AG04449 (cell line): ENCODE measurements around the gene STK11.
"Not testable (repeated sequence)": the region's sequence is repeated elsewhere in the genome, so short reads cannot be mapped to it uniquely, and the experiment has no call there.

Source experiments
- CTCF ChIA-PET: fragments of 350-600 bp; formaldehyde crosslinking; extraction: SDS; loops from one replicate; lab custom pipeline; 2021; ENCODE audit warnings: antibody characterized with exemption; lab: Yijun Ruan, JAX
- POLR2A ChIA-PET: fragments of 400-600, 350-600 bp; formaldehyde crosslinking; extraction: SDS; loops from one replicate; lab custom pipeline; 2020; ENCODE audit warnings: antibody characterized with exemption, inconsistent platforms; lab: Yijun Ruan, JAX
- DNase-seq: peaks from one replicate; pipeline ENCODE4 v3.0.0-alpha.2; 2010; ENCODE audit warnings: low read depth, low spot score
- H3K4me3 ChIP-seq: 2 replicates; pipeline ENCODE4 v1.5.1; 2011; ENCODE audit warnings: low read depth, mild to moderate bottlenecking, control low read depth, low read length
- TF ChIP-seq, protein P1 (sequence below): IDR thresholded peaks from one replicate; pipeline ENCODE4 v1.5.1; 2011; ENCODE audit warnings: mild to moderate bottlenecking, moderate library complexity, low read length, control low read depth, inconsistent platforms; ENCODE audit not compliant: insufficient read depth; ENCODE audit errors: missing control alignments

The STK11 gene

GRCh38 chr19:1183543-1184172 is 21.9 kb upstream of the STK11 start:
- no peak for DNase-seq
- ChIA-PET CTCF (no interaction called here), POLR2A (no interaction called here)
- TF ChIP-seq, protein P1, sequence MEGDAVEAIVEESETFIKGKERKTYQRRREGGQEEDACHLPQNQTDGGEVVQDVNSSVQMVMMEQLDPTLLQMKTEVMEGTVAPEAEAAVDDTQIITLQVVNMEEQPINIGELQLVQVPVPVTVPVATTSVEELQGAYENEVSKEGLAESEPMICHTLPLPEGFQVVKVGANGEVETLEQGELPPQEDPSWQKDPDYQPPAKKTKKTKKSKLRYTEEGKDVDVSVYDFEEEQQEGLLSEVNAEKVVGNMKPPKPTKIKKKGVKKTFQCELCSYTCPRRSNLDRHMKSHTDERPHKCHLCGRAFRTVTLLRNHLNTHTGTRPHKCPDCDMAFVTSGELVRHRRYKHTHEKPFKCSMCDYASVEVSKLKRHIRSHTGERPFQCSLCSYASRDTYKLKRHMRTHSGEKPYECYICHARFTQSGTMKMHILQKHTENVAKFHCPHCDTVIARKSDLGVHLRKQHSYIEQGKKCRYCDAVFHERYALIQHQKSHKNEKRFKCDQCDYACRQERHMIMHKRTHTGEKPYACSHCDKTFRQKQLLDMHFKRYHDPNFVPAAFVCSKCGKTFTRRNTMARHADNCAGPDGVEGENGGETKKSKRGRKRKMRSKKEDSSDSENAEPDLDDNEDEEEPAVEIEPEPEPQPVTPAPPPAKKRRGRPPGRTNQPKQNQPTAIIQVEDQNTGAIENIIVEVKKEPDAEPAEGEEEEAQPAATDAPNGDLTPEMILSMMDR, result no peak
- no peak overlapping the region for H3K4me3 ChIP-seq

DNA sequence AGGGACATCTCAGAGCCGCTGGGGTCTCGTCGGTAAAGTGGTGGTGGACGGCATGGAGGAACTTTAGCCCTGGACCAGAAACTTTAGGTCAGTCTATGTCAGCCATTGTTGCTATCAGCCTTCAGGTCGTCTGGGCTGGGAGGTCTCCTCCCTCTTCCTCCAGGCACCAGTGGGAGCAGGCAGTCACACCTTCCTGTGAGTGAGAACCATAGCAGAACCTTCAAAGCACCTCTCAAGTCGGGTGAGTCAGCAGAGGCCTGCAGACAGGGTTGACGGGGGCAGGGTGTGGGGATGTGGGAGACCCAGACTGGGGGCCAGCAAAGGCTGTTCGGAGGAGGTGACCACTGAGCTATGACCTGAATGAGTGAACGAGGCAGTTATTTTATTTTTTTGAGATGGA is 16.2 kb upstream of the STK11 start:
- ChIA-PET POLR2A (no interaction called here), CTCF (interaction anchor here (1.3 kb wide), 2 partner anchors 54 to 76 kb away, joined by 3 to 4 read pairs; no protein-coding TSS in a partner anchor)
- no peak for DNase-seq
- no peak overlapping the region for H3K4me3 ChIP-seq
- TF ChIP-seq, protein P1, result no peak

- DNase-seq, result no peak
- H3K4me3 ChIP-seq, result no peak overlapping the region
- TF ChIP-seq, protein P1, result no peak
- POLR2A ChIA-PET, result no interaction called here
- CTCF ChIA-PET, result interaction anchor here (1.3 to 3.3 kb wide), 3 partner anchors 8 to 86 kb away, joined by 3 to 30 read pairs (median 4); no protein-coding TSS in a partner anchor
Measured at GRCh38 chr19:1199531-1199930, 6.0 kb upstream of the STK11 start.

DNA sequence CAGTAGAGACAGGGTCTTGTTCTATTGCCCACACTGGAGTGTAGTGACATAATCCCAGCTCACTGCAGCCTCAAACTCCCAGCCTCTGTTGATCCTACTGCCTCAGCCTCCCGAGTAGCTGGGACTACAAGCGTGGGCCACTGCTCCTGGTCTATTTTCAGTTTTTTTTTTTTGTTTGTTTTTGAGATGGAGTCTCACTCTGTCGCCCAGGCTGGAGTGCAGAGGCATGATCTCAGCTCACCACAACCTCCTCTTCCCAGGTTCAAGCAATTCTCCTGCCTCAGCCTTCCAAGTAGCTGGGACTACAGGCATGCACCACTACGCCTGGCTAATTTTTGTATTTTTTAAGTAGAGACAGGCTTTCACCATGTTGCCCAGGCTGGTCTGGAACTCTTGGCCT is 5.0 kb upstream of the STK11 start:
- POLR2A ChIA-PET, H3K4me3 ChIP-seq, DNase-seq: not testable (repeated sequence)
- CTCF ChIA-PET, result interaction anchor here (1.0 to 3.3 kb wide), 4 partner anchors 9 to 144 kb away, joined by 3 to 30 read pairs (median 3); no protein-coding TSS in a partner anchor

GRCh38 chr19:1206150-1206863 is 729 bp downstream of the STK11 start:
- ChIA-PET CTCF (no interaction called here), POLR2A (no interaction called here)
- TF ChIP-seq, protein P1, result no peak
- DNase-seq, result no peak
- H3K4me3 ChIP-seq, result peak overlapping the region; percentile 75

- peak overlapping the region; percentile 75 for H3K4me3 ChIP-seq
- CTCF ChIA-PET, result no interaction called here
- DNase-seq, result no peak
- POLR2A ChIA-PET, result no interaction called here
- TF ChIP-seq, protein P1, result no peak
Measured at GRCh38 chr19:1206864-1207450, 1.4 kb downstream of the STK11 start.

DNA sequence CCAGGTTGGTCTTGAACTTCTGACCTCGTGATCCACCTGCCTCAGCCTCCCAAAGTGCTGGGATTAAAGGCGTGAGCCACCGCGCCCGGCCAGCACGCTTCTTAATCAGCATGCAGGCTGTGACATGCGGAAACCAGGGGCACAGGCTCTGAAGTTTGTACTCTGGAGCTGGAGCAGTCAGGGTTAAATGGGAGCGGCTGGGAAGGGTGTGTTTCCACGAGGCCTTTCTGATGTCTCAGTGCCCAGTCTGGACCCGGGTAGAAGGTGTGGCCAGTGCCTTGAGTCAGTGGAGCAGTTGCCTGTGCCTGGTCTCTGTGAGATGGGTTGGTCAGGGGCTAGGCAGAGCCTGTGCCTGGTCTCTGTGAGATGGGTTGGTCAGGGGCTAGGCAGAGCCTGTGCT is 3.3 kb downstream of the STK11 start:
- H3K4me3 ChIP-seq, result 0 out of 2 replicates have a peak overlapping the region, but pooled peaks have one; percentile 12
- CTCF ChIA-PET, result interaction anchor here (2.2 kb wide), 1 partner anchor 14 kb away, joined by 12 read pairs; no protein-coding TSS in a partner anchor
- DNase-seq, POLR2A ChIA-PET: not testable (repeated sequence)
